Ovary (tissue), 9 donors: ENCODE measurements around the gene ZSCAN10. TPM values are rescaled to one million over a fixed set of nuclear protein-coding genes. Genes with fewer than 3 reads are reported as not detected.

Experiments used
- DNase-seq, 5 donors: peaks; one replicate each; pipeline ENCODE4 v3.0.0-alpha.2; 2019 to 2020
- H3K27ac ChIP-seq, 2 donors: fragments of 200-600 bp; one replicate each; pipeline versions ENCODE4 v1.5.1 to v1.8.0; 2019 to 2022
- H3K27me3 ChIP-seq: fragments of 200-600 bp; one replicate; pipeline ENCODE4 v1.8.0; 2022
- H3K36me3 ChIP-seq: fragments of 200-600 bp; sonication (generic); one replicate; pipeline ENCODE4 v1.5.1; 2019
- H3K4me1 ChIP-seq: one replicate; pipeline ENCODE4 v1.8.1; 2013; ENCODE audit warnings: mild to moderate bottlenecking, moderate library complexity; ENCODE audit not compliant: insufficient read depth
- H3K4me3 ChIP-seq: fragments of 200-600 bp; sonication (generic); one replicate; pipeline ENCODE4 v1.5.1; 2017
- H3K9me3 ChIP-seq, 2 donors: fragments of 200-600 bp in 1 of 2; sonication (generic) in 1 of 2; one replicate each; pipeline versions ENCODE4 v1.5.1 to v1.8.1; 2013 to 2019; ENCODE audit warnings: mild to moderate bottlenecking in 1 of 2, moderate library complexity in 1 of 2
- EP300 ChIP-seq: sonication (generic); formaldehyde crosslinking; IDR thresholded peaks from one replicate; pipeline ENCODE4 v1.6.1; 2017; ENCODE audit warnings: antibody characterized with exemption
- POLR2A ChIP-seq: fragments of 450-650 bp; IDR thresholded peaks from one replicate; pipeline ENCODE4 v1.6.1; 2017; ENCODE audit warnings: antibody characterized with exemption, mild to moderate bottlenecking, moderate library complexity
- WGBS, 3 donors: extraction: QIAGEN DNeasy Blood & Tissue Kit in 1 of 3; methylation state at CpG; one replicate each; pipeline versions ENCODE4 v1.1.5 to v1.1.7; 2013 to 2017; 5-methylcytosine and 5-hydroxymethylcytosine counted together
- intact Hi-C, 4 donors: fragments of 100-400 bp; cut with DNase I; formaldehyde crosslinking; loops; one replicate each; pipeline versions ENCODE4 v1.11.0 to v1.15.1; 2022 to 2023
- polyA plus RNA-seq, 2 donors: library from polyadenylated mRNA; stranded (reverse); fragments of 200-250 nt in 1 of 2; fragments of 350-450 nt in 1 of 2; fragmentation: Illumina TruSeq in 1 of 2; extraction: RNeasy Lipid Tissue Mini Kit (QIAGEN cat#74804) in 1 of 2; gene quantifications; one replicate each; pipeline ENCODE4 v1.2.3, GENCODE V29; 2013 to 2014
- small RNA-seq: library from RNA; depleted of rRNA; stranded (forward); fragments of <200 nt; gene quantifications from one replicate; pipeline ENCODE3, GENCODE V24; 2016
- total RNA-seq, 7 donors: library from RNA; depleted of rRNA in 2 of 7; stranded (reverse); fragments of >200 nt in 2 of 7; fragmentation: NEBNext Ultra II Directional in 3 of 7; extraction: Animal tissue kit (Norgen Biotek cat#: 25700) in 3 of 7; gene quantifications; one replicate each; pipeline versions ENCODE4 v1.1.0 to v1.2.4, GENCODE V29; 2016 to 2023
- TF ChIP-seq, protein P1 (sequence below), 3 donors: fragments of 450-650 bp in 2 of 3; fragments of 200-600 bp in 1 of 3; IDR thresholded peaks; one replicate each; pipeline versions ENCODE4 v1.5.1 to v1.8.0; 2016 to 2022; ENCODE audit warnings: antibody characterized with exemption in 3 of 3, mild to moderate bottlenecking in 1 of 3
- donor health status: DM: no; HTN: no; CAD: no; lungs with moderate emphysema.
- donor health status: DM: no; HTN: no; CAD: no.
- donor health status: Bipolar disorder and iron deficiency.
- donor health status: DM: yes; HTN: yes; CAD: no.
- donor health status: DM: no; HTN: no; CAD: no.
- donor health status: DM: yes; HTN: yes; CAD: no.

Gene ZSCAN10
- total and polyA plus RNA-seq, 9 donors: 0.06 to 0.69 (median 0.47) TPM; not detected in 6

- H3K4me3 ChIP-seq: no peak overlapping the region
- H3K27me3 ChIP-seq: peaks cover 4% of the 10 kb centered on the region
- TF ChIP-seq EP300 (no peak), POLR2A (no peak)
- TF ChIP-seq, protein P1, sequence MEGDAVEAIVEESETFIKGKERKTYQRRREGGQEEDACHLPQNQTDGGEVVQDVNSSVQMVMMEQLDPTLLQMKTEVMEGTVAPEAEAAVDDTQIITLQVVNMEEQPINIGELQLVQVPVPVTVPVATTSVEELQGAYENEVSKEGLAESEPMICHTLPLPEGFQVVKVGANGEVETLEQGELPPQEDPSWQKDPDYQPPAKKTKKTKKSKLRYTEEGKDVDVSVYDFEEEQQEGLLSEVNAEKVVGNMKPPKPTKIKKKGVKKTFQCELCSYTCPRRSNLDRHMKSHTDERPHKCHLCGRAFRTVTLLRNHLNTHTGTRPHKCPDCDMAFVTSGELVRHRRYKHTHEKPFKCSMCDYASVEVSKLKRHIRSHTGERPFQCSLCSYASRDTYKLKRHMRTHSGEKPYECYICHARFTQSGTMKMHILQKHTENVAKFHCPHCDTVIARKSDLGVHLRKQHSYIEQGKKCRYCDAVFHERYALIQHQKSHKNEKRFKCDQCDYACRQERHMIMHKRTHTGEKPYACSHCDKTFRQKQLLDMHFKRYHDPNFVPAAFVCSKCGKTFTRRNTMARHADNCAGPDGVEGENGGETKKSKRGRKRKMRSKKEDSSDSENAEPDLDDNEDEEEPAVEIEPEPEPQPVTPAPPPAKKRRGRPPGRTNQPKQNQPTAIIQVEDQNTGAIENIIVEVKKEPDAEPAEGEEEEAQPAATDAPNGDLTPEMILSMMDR (IDR thresholded peaks at IDR 0.05): no peak
- 30 to 49% (median 36%) methylated on average over 3 of the region's 3 CpGs for WGBS, 3 donors
- no peak for DNase-seq
- H3K9me3 ChIP-seq: no peaks in the 10 kb centered on the region
- no peak overlapping the region for H3K27ac ChIP-seq
- H3K4me1 ChIP-seq: peaks cover 5% of the 10 kb centered on the region
- intact Hi-C loops: no loop called here
- H3K36me3 ChIP-seq: no peaks in the 10 kb centered on the region
These were observed 56.7 kb downstream of the ZSCAN10 start for GRCh38 chr16:3042376-3042775.

GRCh38 chr16:3038896-3039295 lies 60.2 kb downstream of the ZSCAN10 start:
- TF ChIP-seq EP300: no peak
- TF ChIP-seq, protein P1 (IDR thresholded peaks at IDR 0.05): no peak
- no peak for TF ChIP-seq POLR2A
- Histone ChIP-seq H3K27me3 (no peaks in the 10 kb centered on the region), H3K9me3 (no peaks in the 10 kb centered on the region), H3K4me1 (no peaks in the 10 kb centered on the region), H3K27ac (no peak overlapping the region), H3K4me3 (no peak overlapping the region), H3K36me3 (no peaks in the 10 kb centered on the region)
- 74 to 77% (median 76%) methylated on average over 5 of the region's 5 CpGs for WGBS, 3 donors
- intact Hi-C loops: loop anchor here in 1 of 4 donors (10.0 kb wide), 1 partner anchor 126 kb away; no protein-coding TSS in a partner anchor
- no peak for DNase-seq

Small RNA genes lying within 50 kb of the gene (small RNA-seq; reads per million reads assigned to genes)
- gene RNU1-22P: not detected

Other genes with a start within 250 kb of the ZSCAN10 start
- 1 to 10 TPM in 4 of 7 donors, under 1 TPM in 1, not detected in 2; 0.60 to 7.2 (median 1.3) TPM for gene PRSS22, start 241.1 kb downstream of the ZSCAN10 start, total RNA-seq
- under 1 TPM in 1 of 2 donors, not detected in 1; 0.10 TPM for gene PRSS22, start 241.1 kb downstream of the ZSCAN10 start, polyA plus RNA-seq
- 10 to 100 TPM; 24.7 to 46.0 (median 30.6) TPM for gene FLYWCH2, start 216.1 kb downstream of the ZSCAN10 start, total RNA-seq
- 10 to 100 TPM in 1 of 2 donors, 1 to 10 TPM in 1; 3.0 to 50.9 TPM for gene FLYWCH2, start 216.1 kb downstream of the ZSCAN10 start, polyA plus RNA-seq
- 10 to 100 TPM; 31.4 to 66.9 (median 55.3) TPM for gene FLYWCH1, start 187.4 kb downstream of the ZSCAN10 start, total RNA-seq
- gene FLYWCH1, start 187.4 kb downstream of the ZSCAN10 start, polyA plus RNA-seq: 10 to 100 TPM in 1 of 2 donors, 1 to 10 TPM in 1; 2.2 to 37.2 TPM
- gene KREMEN2, start 135.0 kb downstream of the ZSCAN10 start, total RNA-seq: under 1 TPM in 4 of 7 donors, not detected in 3; 0.18 to 0.57 (median 0.23) TPM
- not detected for gene KREMEN2, start 135.0 kb downstream of the ZSCAN10 start, polyA plus RNA-seq
- gene PAQR4, start 129.9 kb downstream of the ZSCAN10 start, total RNA-seq: 1 to 10 TPM in 4 of 7 donors, under 1 TPM in 3; 0.30 to 5.7 (median 2.4) TPM
- gene PAQR4, start 129.9 kb downstream of the ZSCAN10 start, polyA plus RNA-seq: 1 to 10 TPM; 1.4 to 1.5 TPM
- 1 to 10 TPM in 3 of 7 donors, under 1 TPM in 2, not detected in 2; 0.23 to 2.6 (median 1.1) TPM for gene PKMYT1, start 118.8 kb downstream of the ZSCAN10 start, total RNA-seq
- under 1 TPM in 1 of 2 donors, not detected in 1; 0.52 TPM for gene PKMYT1, start 118.8 kb downstream of the ZSCAN10 start, polyA plus RNA-seq
- gene CLDN9, start 86.4 kb downstream of the ZSCAN10 start, total RNA-seq: under 1 TPM in 4 of 7 donors, not detected in 3; 0.11 to 0.24 (median 0.19) TPM
- gene CLDN9, start 86.4 kb downstream of the ZSCAN10 start, polyA plus RNA-seq: not detected
- 1 to 10 TPM in 1 of 7 donors, not detected in 6; 1.8 TPM for gene CLDN6, start 81.1 kb downstream of the ZSCAN10 start, total RNA-seq
- not detected for gene CLDN6, start 81.1 kb downstream of the ZSCAN10 start, polyA plus RNA-seq
- 10 to 100 TPM in 2 of 7 donors, 1 to 10 TPM in 5; 3.7 to 52.5 (median 8.6) TPM for gene TNFRSF12A, start 78.9 kb downstream of the ZSCAN10 start, total RNA-seq
- gene TNFRSF12A, start 78.9 kb downstream of the ZSCAN10 start, polyA plus RNA-seq: 1 to 10 TPM; 7.9 to 8.1 TPM
- gene HCFC1R1, start 75.4 kb downstream of the ZSCAN10 start, total RNA-seq: 10 to 100 TPM; 15.9 to 73.1 (median 55.1) TPM
- gene HCFC1R1, start 75.4 kb downstream of the ZSCAN10 start, polyA plus RNA-seq: 10 to 100 TPM; 27.5 to 82.0 TPM
- 10 to 100 TPM in 6 of 7 donors, 1 to 10 TPM in 1; 6.7 to 21.0 (median 15.6) TPM for gene THOC6, start 75.3 kb downstream of the ZSCAN10 start, total RNA-seq
- 10 to 100 TPM in 1 of 2 donors, 1 to 10 TPM in 1; 3.5 to 14.3 TPM for gene THOC6, start 75.3 kb downstream of the ZSCAN10 start, polyA plus RNA-seq
- gene BICDL2, start 62.4 kb downstream of the ZSCAN10 start, total RNA-seq: 10 to 100 TPM in 1 of 7 donors, 1 to 10 TPM in 2, under 1 TPM in 2, not detected in 2; 0.89 to 21.9 (median 1.7) TPM
- under 1 TPM in 1 of 2 donors, not detected in 1; 0.02 TPM for gene BICDL2, start 62.4 kb downstream of the ZSCAN10 start, polyA plus RNA-seq
- under 1 TPM in 6 of 7 donors, not detected in 1; 0.15 to 0.72 (median 0.61) TPM for gene MMP25, start 52.7 kb downstream of the ZSCAN10 start, total RNA-seq
- gene MMP25, start 52.7 kb downstream of the ZSCAN10 start, polyA plus RNA-seq: under 1 TPM; 0.17 to 0.59 TPM
- gene IL32, start 33.7 kb downstream of the ZSCAN10 start, total RNA-seq: 10 to 100 TPM in 4 of 7 donors, 1 to 10 TPM in 3; 3.8 to 24.7 (median 10.6) TPM
- gene IL32, start 33.7 kb downstream of the ZSCAN10 start, polyA plus RNA-seq: 10 to 100 TPM; 23.9 to 54.9 TPM
- 10 to 100 TPM; 10.7 to 16.3 (median 15.6) TPM for gene ZNF205, start 13.3 kb upstream of the ZSCAN10 start, total RNA-seq
- gene ZNF205, start 13.3 kb upstream of the ZSCAN10 start, polyA plus RNA-seq: 10 to 100 TPM in 1 of 2 donors, 1 to 10 TPM in 1; 3.0 to 22.1 TPM
- gene ZNF213, start 35.7 kb upstream of the ZSCAN10 start, total RNA-seq: 10 to 100 TPM in 5 of 7 donors, 1 to 10 TPM in 2; 4.7 to 18.9 (median 12.2) TPM
- gene ZNF213, start 35.7 kb upstream of the ZSCAN10 start, polyA plus RNA-seq: 10 to 100 TPM in 1 of 2 donors, under 1 TPM in 1; 0.95 to 10.7 TPM
- not detected for gene OR1F1, start 88.9 kb upstream of the ZSCAN10 start, total RNA-seq
- gene OR1F1, start 88.9 kb upstream of the ZSCAN10 start, polyA plus RNA-seq: not detected
- 1 to 10 TPM; 7.3 to 9.2 (median 7.5) TPM for gene ZNF200, start 135.9 kb upstream of the ZSCAN10 start, total RNA-seq
- 1 to 10 TPM; 4.8 to 8.3 TPM for gene ZNF200, start 135.9 kb upstream of the ZSCAN10 start, polyA plus RNA-seq
- under 1 TPM; 0.20 to 0.84 (median 0.46) TPM for gene MEFV, start 157.3 kb upstream of the ZSCAN10 start, total RNA-seq
- gene MEFV, start 157.3 kb upstream of the ZSCAN10 start, polyA plus RNA-seq: under 1 TPM; 0.11 to 0.53 TPM
- gene ZNF263, start 184.2 kb upstream of the ZSCAN10 start, total RNA-seq: 10 to 100 TPM; 32.1 to 46.1 (median 35.8) TPM
- gene ZNF263, start 184.2 kb upstream of the ZSCAN10 start, polyA plus RNA-seq: 10 to 100 TPM; 31.2 to 33.2 TPM
- gene TIGD7, start 206.1 kb upstream of the ZSCAN10 start, total RNA-seq: 10 to 100 TPM in 5 of 7 donors, 1 to 10 TPM in 2; 5.2 to 16.1 (median 13.7) TPM
- 10 to 100 TPM; 10.8 to 10.9 TPM for gene TIGD7, start 206.1 kb upstream of the ZSCAN10 start, polyA plus RNA-seq
- gene ZNF75A, start 206.2 kb upstream of the ZSCAN10 start, total RNA-seq: 10 to 100 TPM; 17.5 to 50.1 (median 34.3) TPM
- 10 to 100 TPM; 20.6 to 26.3 TPM for gene ZNF75A, start 206.2 kb upstream of the ZSCAN10 start, polyA plus RNA-seq